Lower lobe of right lung (tissue), 2 donors: ENCODE data around the gene PRKCZ. TPM values are rescaled to one million over a fixed set of nuclear protein-coding genes. Genes with fewer than 3 reads are reported as not detected.
A peak's percentile ranks its signal among the peaks of the same experiment; 100 is the strongest.
"Not testable (repeated sequence)": the region's sequence is repeated elsewhere in the genome, so short reads cannot be mapped to it uniquely, and the experiment has no call there.

Source experiments
- ATAC-seq, 2 donors: fragments of 200-7000 bp; cut with Tn5 transposase; one replicate each; pipeline ENCODE4 v1.9.1; 2020 to 2022; ENCODE audit warnings: mild to moderate bottlenecking in 2 of 2, moderate library complexity in 2 of 2
- DNase-seq: peaks from one replicate; pipeline ENCODE4 v3.0.0-alpha.2; 2020
- H3K27ac ChIP-seq: fragments of 200-600 bp; one replicate; pipeline ENCODE4 v1.8.0; 2022
- H3K27me3 ChIP-seq: fragments of 200-600 bp; one replicate; pipeline ENCODE4 v1.8.0; 2022; ENCODE audit warnings: low read depth
- H3K36me3 ChIP-seq: fragments of 200-600 bp; one replicate; pipeline ENCODE4 v1.8.0; 2022; ENCODE audit warnings: mild to moderate bottlenecking
- H3K4me1 ChIP-seq: fragments of 200-600 bp; one replicate; pipeline ENCODE4 v1.8.0; 2022
- H3K4me3 ChIP-seq: fragments of 200-600 bp; one replicate; pipeline ENCODE4 v1.8.0; 2022; ENCODE audit warnings: mild to moderate bottlenecking
- H3K9me3 ChIP-seq: fragments of 200-600 bp; one replicate; pipeline ENCODE4 v1.8.0; 2022
- CTCF ChIP-seq: fragments of 200-600 bp; IDR thresholded peaks from one replicate; pipeline ENCODE4 v1.8.0; 2022; ENCODE audit warnings: antibody characterized with exemption, mild to moderate bottlenecking
- intact Hi-C: fragments of 100-400 bp; cut with DNase I; formaldehyde crosslinking; loops from one replicate; pipeline ENCODE4 v1.11.0; 2022
- total RNA-seq: library from RNA; stranded (reverse); fragmentation: NEBNext Ultra II Directional; extraction: Animal tissue kit (Norgen Biotek cat#: 25700); gene quantifications from one replicate; pipeline ENCODE4 v1.2.1, GENCODE V29; 2021
- donor health status: DM: no; HTN: yes; CAD: no; lungs with severe emphysema.

Gene PRKCZ
- total RNA-seq, 1 donor from 2014 or later: 97.6 TPM

DNA sequence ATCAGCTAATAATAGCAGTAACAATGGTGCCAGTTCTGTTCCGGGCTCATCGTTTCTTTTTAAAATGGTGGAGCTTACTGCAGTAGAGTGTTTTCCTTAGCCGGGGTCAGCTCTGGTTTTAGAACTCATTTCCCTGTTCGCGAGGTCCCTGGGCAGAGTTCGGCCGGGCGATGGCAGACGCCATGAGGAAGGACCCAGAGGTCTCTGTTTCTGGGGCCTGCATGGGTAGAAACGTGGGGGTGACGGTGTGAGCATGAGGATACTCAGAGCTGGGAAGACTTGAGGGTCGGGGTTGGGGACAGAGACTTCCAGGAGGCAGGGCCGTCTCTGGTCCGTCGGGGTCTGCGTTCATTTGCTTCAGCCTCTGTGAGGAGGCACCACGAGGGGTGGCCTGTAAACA, 38.8 kb downstream of the PRKCZ start:
- H3K4me1 ChIP-seq: peaks cover 5% of the 10 kb centered on the region
- DNase-seq: no peak
- ATAC-seq: no peak
- H3K27me3 ChIP-seq: peaks cover 4% of the 10 kb centered on the region
- H3K9me3 ChIP-seq: no peaks in the 10 kb centered on the region
- intact Hi-C loops: no loop called here
- no peak overlapping the region for H3K4me3 ChIP-seq
- TF ChIP-seq CTCF: no peak
- no peaks in the 10 kb centered on the region for H3K36me3 ChIP-seq
- H3K27ac ChIP-seq: no peak overlapping the region

GRCh38 chr1:2090216-2090890, 40.1 kb downstream of the PRKCZ start:
- DNase-seq: no peak
- TF ChIP-seq CTCF: no peak
- ATAC-seq: no peak
- Histone ChIP-seq H3K36me3 (no peaks in the 10 kb centered on the region), H3K9me3 (no peaks in the 10 kb centered on the region), H3K27ac (no peak overlapping the region), H3K27me3 (peaks cover 4% of the 10 kb centered on the region), H3K4me1 (peaks cover 5% of the 10 kb centered on the region), H3K4me3 (no peak overlapping the region)
- intact Hi-C loops: no loop called here

DNA sequence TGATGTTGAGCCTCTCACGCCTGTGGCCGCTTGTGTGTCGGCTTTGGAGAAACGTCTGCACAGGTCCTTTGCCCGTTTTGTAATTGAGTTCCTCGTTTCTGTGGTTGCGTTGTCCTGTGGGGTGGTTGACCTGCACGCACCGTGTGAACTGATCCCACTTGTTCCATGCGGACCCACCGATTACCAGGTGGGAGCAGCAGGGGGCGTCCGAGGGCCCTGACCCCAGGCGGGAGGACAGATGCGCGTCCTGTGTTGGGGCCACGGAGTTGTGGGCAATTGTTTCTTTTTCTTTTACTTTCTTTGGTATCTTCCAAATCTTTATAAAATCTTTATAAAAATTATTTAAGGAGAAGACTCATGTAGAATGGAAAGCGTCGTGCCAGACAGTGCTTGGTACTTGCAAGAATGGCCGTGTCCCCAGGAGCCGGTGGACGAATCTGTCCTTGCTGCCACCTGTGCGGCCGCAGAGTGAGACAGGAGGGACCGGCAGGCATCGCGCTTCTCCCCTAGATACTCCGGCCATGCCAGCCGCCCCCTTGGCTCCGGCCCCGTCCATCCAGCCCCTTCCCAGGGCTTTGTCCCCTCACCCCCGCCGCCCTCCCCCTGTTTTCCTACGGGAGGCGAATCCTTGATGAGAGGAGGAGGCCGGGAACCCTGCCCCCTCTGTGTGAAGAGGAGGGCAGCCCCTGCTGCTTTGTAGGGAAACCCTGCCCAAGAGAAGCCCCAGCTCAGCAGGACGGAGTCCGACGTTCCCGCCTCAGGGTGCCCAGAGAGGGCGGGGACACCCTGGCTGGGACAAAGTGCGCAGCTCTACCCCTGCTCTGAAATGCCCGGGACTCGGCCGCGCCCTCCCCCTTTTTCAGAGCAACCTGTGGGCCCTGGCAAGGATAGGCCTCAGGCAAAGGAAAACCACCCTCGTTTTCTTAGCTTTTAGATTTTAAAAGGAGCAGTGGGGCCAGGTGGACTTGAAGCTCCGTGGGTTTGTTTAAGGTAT, 41.7 kb downstream of the PRKCZ start:
- H3K36me3 ChIP-seq: no peaks in the 10 kb centered on the region
- no peaks in the 10 kb centered on the region for H3K9me3 ChIP-seq
- peak in 1 of 2 donors; percentile 46 for ATAC-seq
- intact Hi-C loops: no loop called here
- no peak for DNase-seq
- no peak overlapping the region for H3K4me3 ChIP-seq
- H3K27me3 ChIP-seq: peaks cover 4% of the 10 kb centered on the region
- no peak overlapping the region for H3K27ac ChIP-seq
- peak; percentile 55 for TF ChIP-seq CTCF
- H3K4me1 ChIP-seq: peaks cover 5% of the 10 kb centered on the region

DNA sequence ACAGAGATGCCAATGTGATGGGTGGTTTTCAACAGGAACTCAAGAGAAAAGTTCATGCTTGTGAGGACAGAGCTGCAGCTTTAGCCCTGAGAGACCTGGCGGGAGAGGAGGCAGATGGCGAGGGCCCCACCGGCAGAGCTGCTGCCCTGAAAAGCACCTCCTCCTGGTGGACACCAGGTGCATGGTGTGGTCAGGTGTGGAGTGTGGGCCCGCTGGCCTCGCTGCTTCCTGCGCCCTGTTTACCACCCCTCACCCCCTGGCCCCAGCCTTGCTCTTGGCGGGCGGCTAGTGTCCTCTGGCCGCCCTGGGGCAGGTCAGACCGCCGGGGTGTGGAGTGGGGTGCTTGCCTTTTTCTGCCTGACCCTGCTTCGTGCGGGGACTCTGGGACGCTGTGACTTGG, 42.8 kb downstream of the PRKCZ start:
- Histone ChIP-seq H3K27me3 (peaks cover 4% of the 10 kb centered on the region), H3K27ac (no peak overlapping the region), H3K4me3 (no peak overlapping the region), H3K36me3 (no peaks in the 10 kb centered on the region), H3K4me1 (peaks cover 3% of the 10 kb centered on the region), H3K9me3 (no peaks in the 10 kb centered on the region)
- DNase-seq (no peak), ATAC-seq (no peak)
- intact Hi-C loops: no loop called here
- no peak for TF ChIP-seq CTCF

DNA sequence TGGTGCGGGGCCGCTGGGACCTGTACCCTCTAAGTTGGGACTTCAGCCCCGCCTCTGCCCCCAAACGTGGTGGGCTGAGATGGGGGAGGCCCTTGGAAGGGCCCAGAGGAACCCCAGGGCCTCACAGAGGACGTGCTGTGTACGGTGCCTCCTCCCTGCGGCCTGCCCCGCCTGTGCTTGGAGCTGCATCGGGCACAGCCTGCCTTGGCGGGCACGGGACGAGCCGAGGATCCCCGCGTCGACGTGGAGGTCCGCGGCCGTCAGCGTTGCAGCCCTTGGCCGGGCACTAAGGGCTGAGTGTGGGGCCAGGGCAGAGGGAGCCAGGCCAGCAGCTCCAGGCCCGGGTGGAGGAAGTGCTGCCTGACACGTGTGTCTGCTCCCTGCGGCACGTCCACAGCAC, 43.4 kb downstream of the PRKCZ start:
- ATAC-seq: no peak
- Histone ChIP-seq H3K27me3 (peaks cover 4% of the 10 kb centered on the region), H3K27ac (no peak overlapping the region), H3K4me1 (no peaks in the 10 kb centered on the region), H3K4me3 (no peak overlapping the region), H3K9me3 (no peaks in the 10 kb centered on the region), H3K36me3 (no peaks in the 10 kb centered on the region)
- intact Hi-C loops: no loop called here
- no peak for DNase-seq
- TF ChIP-seq CTCF: no peak

DNA sequence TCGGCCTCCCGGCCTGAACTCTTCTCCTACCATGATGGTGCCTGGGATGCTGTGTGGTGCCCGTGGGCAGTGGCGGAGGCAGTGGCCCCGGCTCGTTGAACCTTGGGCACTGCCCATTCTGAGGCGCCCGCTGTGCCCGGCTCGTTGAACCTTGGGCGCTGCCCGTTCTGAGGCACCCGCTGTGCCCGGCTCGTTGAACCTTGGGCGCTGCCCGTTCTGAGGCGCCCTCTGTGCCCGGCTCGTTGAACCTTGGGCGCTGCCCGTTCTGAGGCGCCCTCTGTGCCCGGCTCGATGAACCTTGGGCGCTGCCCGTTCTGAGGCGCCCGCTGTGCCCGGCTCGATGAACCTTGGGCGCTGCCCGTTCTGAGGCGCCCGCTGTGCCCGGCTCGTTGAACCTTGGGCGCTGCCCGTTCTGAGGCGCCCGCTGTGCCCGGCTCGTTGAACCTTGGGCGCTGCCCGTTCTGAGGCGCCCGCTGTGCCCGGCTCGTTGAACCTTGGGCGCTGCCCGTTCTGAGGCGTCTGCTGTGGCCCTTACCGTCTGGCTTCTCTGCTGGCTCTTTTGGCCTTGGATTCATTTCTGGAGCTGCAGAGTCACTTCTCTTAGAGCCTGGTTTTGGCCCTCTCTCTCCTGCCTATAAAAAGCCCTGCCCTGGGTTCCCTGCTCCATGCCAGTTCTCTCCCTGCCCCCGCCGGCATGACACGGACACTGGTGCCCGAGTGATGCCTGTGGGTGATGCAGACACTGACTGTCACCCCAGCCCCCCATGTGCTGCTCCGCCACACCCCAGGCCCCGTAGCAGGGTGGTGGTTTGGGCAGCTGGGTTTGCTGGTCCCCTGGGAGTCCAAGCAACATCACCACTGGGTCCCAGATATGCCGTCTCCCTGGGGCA, 44.3 kb downstream of the PRKCZ start:
- H3K9me3 ChIP-seq, DNase-seq, H3K4me3 ChIP-seq, H3K4me1 ChIP-seq, H3K27ac ChIP-seq, ATAC-seq, H3K27me3 ChIP-seq, H3K36me3 ChIP-seq, intact Hi-C loops: not testable (repeated sequence)
